Parathyroid adenoma (tissue), 2 donors: Measurements from ENCODE around the gene MPPE1.

Experiments
- H2AFZ ChIP-seq: fragments of 300-600 bp; sonication (generic); one replicate; pipeline ENCODE4 v1.7.0; 2017; ENCODE audit warnings: antibody characterized with exemption, mild to moderate bottlenecking
- H3K27ac ChIP-seq: fragments of 300-600 bp; sonication (generic); one replicate; pipeline ENCODE4 v1.7.0; 2017
- H3K27me3 ChIP-seq: fragments of 300-600 bp; sonication (generic); one replicate; pipeline ENCODE4 v1.7.0; 2017; ENCODE audit warnings: low read length; ENCODE audit not compliant: control insufficient read depth, insufficient read depth
- H3K36me3 ChIP-seq: fragments of 300-600 bp; sonication (generic); one replicate; pipeline ENCODE4 v1.7.0; 2017; ENCODE audit warnings: low read length; ENCODE audit not compliant: control insufficient read depth, insufficient read depth
- H3K4me1 ChIP-seq: fragments of 300-600 bp; sonication (generic); one replicate; pipeline ENCODE4 v1.7.0; 2017; ENCODE audit warnings: control low read depth
- H3K4me2 ChIP-seq: fragments of 300-600 bp; sonication (generic); one replicate; pipeline ENCODE4 v1.7.0; 2017; ENCODE audit warnings: low read length
- H3K4me3 ChIP-seq: fragments of 300-600 bp; sonication (generic); one replicate; pipeline ENCODE4 v1.7.0; 2017; ENCODE audit warnings: low read depth, low read length
- H3K79me2 ChIP-seq: fragments of 300-600 bp; sonication (generic); one replicate; pipeline ENCODE4 v1.7.0; 2017; ENCODE audit warnings: control low read depth
- H3K9ac ChIP-seq: fragments of 300-600 bp; sonication (generic); one replicate; pipeline ENCODE4 v1.7.0; 2017; ENCODE audit warnings: mild to moderate bottlenecking
- H3K9me3 ChIP-seq: fragments of 300-600 bp; sonication (generic); one replicate; pipeline ENCODE4 v1.7.0; 2017; ENCODE audit warnings: low read length; ENCODE audit not compliant: control insufficient read depth
- CTCF ChIP-seq: fragments of 300-600 bp; sonication (generic); IDR thresholded peaks from one replicate; pipeline ENCODE4 v1.7.0; 2017; ENCODE audit warnings: antibody characterized with exemption, mild to moderate bottlenecking
- donor health status: primary hyperparathyroidism.

Gene MPPE1

GRCh38 chr18:11851806-11852337 is 56.2 kb downstream of the MPPE1 start:
- H3K4me2 ChIP-seq = peak overlapping the region; percentile 89
- peak overlapping the region; percentile 97 for H3K4me3 ChIP-seq
- no peak for TF ChIP-seq CTCF
- H2AFZ ChIP-seq = peak overlapping the region; percentile 67
- peaks cover 12% of the 10 kb centered on the region for H3K4me1 ChIP-seq
- peak overlapping the region; percentile 95 for H3K27ac ChIP-seq
- no peaks in the 10 kb centered on the region for H3K27me3 ChIP-seq
- H3K36me3 ChIP-seq = no peaks in the 10 kb centered on the region
- peak overlapping the region; percentile 81 for H3K9ac ChIP-seq
- peaks cover 11% of the 10 kb centered on the region for H3K79me2 ChIP-seq
- no peaks in the 10 kb centered on the region for H3K9me3 ChIP-seq

GRCh38 chr18:11851146-11851805 is 56.8 kb downstream of the MPPE1 start, which contains the start of gene CHMP1B:
CHMP1B (plus strand) TSS chr18:11851413; CDS start chr18:11851512, 99 bp downstream.
- peak within 1 kb of the TSS; percentile 97 for H3K4me3 ChIP-seq
- H3K36me3 ChIP-seq = no peaks in the 10 kb centered on the region
- peak within 1 kb of the TSS; percentile 95 for H3K27ac ChIP-seq
- no peaks in the 10 kb centered on the region for H3K9me3 ChIP-seq
- H3K4me2 ChIP-seq = peak within 1 kb of the TSS; percentile 89
- no peaks in the 10 kb centered on the region for H3K27me3 ChIP-seq
- H3K4me1 ChIP-seq = peaks cover 12% of the 10 kb centered on the region
- peaks cover 11% of the 10 kb centered on the region for H3K79me2 ChIP-seq
- peak within 1 kb of the TSS; percentile 81 for H3K9ac ChIP-seq
- H2AFZ ChIP-seq = peak within 1 kb of the TSS; percentile 67
- TF ChIP-seq CTCF = no peak

DNA sequence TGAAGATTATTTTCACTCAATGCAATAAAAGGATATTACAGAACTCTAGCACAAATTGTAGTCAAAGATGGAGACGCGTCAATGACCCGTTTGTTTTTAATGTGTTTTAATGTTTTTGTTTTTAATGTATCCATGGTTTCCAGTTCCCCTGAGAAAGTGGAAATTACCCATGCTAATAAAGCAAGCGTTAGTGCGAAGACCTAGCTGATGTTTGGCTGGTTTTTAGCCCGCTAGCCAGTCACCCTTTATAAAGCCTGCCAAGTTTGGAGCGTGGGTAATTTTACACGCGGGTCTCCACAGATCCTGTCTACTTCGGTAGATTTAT is 57.3 kb downstream of the MPPE1 start:
- H3K9ac ChIP-seq = peak overlapping the region; percentile 81
- peak overlapping the region; percentile 95 for H3K27ac ChIP-seq
- no peak for TF ChIP-seq CTCF
- H3K4me1 ChIP-seq = peaks cover 12% of the 10 kb centered on the region
- no peaks in the 10 kb centered on the region for H3K9me3 ChIP-seq
- no peaks in the 10 kb centered on the region for H3K36me3 ChIP-seq
- H3K4me3 ChIP-seq = peak overlapping the region; percentile 97
- H3K4me2 ChIP-seq = peak overlapping the region; percentile 89
- no peaks in the 10 kb centered on the region for H3K27me3 ChIP-seq
- peak overlapping the region; percentile 67 for H2AFZ ChIP-seq
- peaks cover 11% of the 10 kb centered on the region for H3K79me2 ChIP-seq

DNA sequence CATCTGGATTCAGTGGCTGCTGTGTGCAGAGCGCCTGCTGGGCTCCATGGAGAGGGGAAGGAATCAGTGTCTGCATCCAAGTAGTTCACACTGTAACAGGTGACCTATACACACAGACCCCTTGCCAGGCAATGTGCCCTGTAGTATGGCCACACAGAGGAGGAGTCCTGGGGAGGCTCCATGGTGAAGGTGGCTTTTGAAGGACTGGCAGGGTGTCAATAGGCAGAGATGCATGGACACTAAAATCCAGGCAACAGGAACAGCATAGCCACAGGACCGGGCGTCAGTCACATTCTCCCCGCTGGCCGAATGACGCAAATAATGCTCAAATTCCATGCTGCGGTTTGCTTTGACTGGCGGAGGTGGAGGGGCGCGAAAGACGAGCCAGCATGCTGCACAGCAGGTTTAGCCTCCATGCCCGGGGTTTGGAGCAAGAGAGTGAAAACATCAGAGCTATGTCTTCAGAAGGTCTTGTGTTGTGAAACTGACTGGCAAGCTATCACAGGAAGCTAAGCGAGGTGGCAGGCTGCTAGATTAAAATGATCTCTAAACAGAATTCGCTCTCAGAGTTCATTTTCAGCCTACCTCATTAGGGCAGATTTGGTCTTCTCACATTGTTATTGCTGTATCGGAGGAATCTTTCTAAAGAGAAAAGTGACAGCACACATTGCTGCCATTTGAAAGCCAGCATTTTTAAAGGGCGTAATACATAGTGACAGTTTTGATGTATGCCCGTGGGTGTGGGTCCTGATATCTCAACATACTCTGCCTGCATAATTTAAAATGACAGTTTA is 58.1 kb downstream of the MPPE1 start:
- H2AFZ ChIP-seq = peak overlapping the region; percentile 67
- no peaks in the 10 kb centered on the region for H3K36me3 ChIP-seq
- peak overlapping the region; percentile 89 for H3K4me2 ChIP-seq
- peak overlapping the region; percentile 97 for H3K4me3 ChIP-seq
- H3K9ac ChIP-seq = no peak overlapping the region
- no peaks in the 10 kb centered on the region for H3K27me3 ChIP-seq
- peaks cover 11% of the 10 kb centered on the region for H3K79me2 ChIP-seq
- no peaks in the 10 kb centered on the region for H3K9me3 ChIP-seq
- H3K4me1 ChIP-seq = peaks cover 12% of the 10 kb centered on the region
- TF ChIP-seq CTCF = no peak
- peak overlapping the region; percentile 95 for H3K27ac ChIP-seq
